SK-MEL-5 (cell line): Measurements from ENCODE around the gene AMBRA1. TPM values are rescaled to one million over a fixed set of nuclear protein-coding genes. Genes with fewer than 3 reads are reported as not detected.

ENCODE experiments used
- DNase-seq: peaks from one replicate; pipeline ENCODE4 v3.0.0-alpha.2; 2016; ENCODE audit warnings: low read depth, low spot score
- in situ Hi-C: cut with HindIII; loops from 2 replicates; pipeline ENCODE4 v1.10.0; 2016; ENCODE audit warnings: low sequenced_read_pairs, high pct_unique_total_duplicates, low pct_unique_long_range_greater_than_20kb
- total RNA-seq: library from RNA; depleted of rRNA; stranded (reverse); fragments of >200 nt; shearing (Covaris generic); gene quantifications from 2 replicates; pipeline ENCODE4 v1.2.3, GENCODE V29; 2014

Gene AMBRA1
- total RNA-seq, 1 experiment from 2014 or later, result 22.2 TPM

DNA sequence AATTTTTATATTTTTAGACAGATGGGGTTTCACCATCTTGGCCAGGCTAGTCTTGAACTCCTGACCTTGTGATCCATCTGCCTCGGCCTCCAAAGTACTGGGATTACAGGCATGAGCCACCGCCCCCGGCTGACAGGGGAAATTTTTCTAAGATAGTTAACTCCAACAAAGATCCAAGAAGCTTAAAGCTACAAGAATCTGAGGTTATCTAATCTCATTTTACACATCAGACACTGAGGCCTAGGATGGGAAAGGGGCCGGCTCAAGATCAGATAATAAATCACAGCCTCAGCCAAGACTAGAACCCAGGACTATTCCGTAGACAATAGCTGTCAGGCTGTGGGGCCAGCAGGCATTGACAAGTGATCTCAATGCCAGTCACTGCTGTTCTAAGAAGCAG lies 94.0 kb downstream of the AMBRA1 start:
- in situ Hi-C loops, result no loop called here
- DNase-seq, result no peak

DNA sequence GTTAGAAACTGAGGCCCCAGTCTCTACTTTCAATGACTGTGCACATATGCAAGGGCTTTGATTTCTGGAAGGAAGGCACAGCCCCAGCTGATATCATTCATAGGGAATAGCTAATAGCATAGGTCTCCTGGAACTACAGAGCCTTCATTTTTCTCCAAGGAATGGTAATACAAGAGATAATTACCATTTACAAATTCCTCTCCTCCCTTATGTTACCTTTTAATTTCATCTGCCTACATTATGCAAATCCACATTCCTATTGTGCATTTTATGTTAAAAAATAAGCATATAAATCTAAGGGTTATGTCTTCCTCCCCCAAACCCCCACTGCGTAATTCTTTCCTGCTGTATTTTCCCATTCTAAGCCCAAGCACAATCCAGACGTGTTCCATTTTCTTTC lies 94.9 kb downstream of the AMBRA1 start:
- in situ Hi-C loops, result no loop called here
- DNase-seq, result no peak

DNA sequence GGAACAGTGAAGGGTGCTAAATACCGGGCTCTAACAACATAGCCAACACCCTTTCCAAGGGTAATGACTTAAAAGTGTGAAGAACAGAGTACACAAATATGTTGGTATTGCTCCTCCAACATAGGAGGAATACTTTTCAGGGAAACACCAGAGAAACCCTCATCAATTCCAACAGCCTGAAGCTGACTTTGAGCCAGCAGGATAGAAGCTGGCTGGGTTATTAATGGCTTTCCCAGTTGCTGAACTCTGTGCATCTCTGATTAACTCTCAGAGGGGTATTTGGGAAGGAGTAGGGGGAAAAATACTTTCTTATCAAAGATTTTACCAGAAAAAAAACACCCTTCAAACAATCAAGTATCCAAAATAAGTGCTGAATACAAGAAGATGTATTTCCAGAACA lies 95.6 kb downstream of the AMBRA1 start:
- in situ Hi-C loops, result no loop called here

DNA sequence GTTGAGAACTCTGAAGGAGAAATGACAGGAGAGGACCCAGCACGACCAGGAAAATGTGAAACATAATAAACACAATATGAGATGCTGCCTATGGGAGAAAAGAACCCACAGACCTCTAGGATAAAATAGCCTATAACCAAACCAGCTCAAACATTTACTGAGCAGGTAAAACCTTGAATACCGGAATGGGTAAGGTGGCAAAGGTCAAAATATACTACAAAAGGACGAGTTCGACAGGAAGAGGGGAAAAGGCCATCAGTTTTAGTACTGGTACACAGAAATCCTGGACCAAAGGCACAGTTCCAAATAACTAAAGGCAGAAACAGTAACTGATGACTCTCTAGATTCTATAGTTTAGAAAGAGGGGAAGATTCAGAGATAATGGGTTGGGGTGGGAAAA lies 96.3 kb downstream of the AMBRA1 start:
- in situ Hi-C loops, result no loop called here
- DNase-seq, result no peak

More for the DNA sequence above, 95.6 kb downstream of the AMBRA1 start:
- no peak for DNase-seq

DNA sequence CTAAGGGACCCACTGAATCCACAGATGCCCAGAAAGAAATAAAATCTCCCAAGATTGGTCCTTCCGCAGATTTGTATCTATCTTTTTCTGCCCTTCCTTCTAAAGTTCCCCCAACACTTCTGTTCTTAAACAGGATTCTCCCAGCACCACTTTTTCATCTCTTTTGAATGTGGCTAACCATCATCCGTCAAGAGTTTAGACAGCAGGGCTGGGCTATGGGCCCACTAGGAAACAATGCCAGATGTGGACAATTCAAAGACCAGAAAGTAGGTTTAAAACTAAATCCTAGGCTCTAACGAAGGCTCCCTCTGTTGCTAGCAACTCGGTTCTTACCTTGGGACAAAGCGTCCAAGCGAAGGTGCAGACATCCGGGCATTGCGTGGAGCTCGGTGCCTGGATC lies 100.0 kb downstream of the AMBRA1 start:
- DNase-seq, result no peak
- in situ Hi-C loops, result no loop called here

DNA sequence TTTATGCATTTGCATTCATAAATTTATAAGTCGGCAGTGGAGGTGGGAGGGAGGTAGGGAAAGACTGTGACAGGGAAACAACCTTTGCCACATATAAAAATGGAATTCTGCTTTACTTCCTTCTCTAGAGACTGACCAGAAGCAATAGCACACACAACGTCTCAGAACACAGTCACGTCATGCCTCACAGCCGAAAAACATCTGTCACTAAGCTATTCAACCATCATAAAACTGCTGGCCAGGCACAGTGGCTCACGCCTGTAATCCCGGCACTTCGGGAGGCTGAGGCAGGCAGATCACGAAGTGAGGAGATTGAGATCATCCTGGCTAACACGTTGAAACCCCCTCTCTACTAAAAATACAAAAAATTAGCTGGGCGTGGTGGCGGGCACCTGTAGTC lies 101.3 kb downstream of the AMBRA1 start:
- no peak for DNase-seq
- in situ Hi-C loops, result no loop called here

DNA sequence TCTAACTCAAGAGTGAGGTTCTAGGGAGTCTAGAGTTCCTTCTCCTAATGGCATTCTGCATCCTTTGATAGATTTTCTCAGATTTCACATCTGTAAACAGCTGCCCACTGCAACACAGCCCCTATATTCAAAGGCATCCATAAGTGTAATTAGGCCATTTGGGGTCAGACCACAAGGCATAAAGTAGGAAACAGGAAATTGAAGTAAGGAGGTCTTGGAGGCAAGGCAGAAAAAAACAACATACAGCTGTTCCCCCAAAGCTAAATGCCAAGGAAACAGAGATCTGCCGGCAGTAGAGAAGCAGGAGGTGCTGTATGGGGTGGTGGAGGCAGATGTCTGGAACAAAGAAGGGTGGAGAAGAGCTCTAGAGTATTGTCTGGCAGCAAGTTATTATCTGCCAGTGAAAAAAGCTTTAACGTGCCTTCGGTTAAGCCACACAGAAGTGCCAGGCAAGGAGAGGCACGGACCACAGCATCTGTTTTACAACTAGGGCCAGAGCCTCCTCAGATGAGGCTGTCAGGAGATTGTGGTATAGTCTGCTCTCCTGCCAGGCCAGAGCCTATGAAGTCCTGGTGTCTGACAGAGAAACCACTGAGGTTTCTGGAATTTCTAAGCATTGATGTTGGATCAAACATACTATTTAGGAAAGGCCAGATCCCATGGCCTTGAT lies 102.0 kb downstream of the AMBRA1 start:
- in situ Hi-C loops, result no loop called here
- DNase-seq, result no peak

DNA sequence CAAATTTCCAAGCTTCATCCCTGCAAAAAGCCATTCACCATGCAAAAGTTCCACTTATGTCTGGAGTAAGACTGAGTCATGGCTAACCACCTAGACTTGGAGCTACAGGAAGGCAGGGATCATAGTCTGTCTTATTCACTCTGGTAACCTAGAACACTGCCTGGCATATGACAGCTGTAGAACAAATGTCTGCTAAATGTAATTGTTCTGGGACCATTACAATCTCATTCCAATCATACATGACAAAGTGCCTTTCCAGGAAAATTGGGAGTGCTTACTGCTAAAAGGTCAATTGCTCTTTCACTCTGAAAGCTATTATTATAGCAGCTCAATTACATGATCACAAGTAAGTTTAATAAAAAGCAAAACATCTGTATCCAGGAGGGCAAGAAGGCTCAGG lies 103.2 kb downstream of the AMBRA1 start:
- in situ Hi-C loops, result no loop called here
- no peak for DNase-seq

DNA sequence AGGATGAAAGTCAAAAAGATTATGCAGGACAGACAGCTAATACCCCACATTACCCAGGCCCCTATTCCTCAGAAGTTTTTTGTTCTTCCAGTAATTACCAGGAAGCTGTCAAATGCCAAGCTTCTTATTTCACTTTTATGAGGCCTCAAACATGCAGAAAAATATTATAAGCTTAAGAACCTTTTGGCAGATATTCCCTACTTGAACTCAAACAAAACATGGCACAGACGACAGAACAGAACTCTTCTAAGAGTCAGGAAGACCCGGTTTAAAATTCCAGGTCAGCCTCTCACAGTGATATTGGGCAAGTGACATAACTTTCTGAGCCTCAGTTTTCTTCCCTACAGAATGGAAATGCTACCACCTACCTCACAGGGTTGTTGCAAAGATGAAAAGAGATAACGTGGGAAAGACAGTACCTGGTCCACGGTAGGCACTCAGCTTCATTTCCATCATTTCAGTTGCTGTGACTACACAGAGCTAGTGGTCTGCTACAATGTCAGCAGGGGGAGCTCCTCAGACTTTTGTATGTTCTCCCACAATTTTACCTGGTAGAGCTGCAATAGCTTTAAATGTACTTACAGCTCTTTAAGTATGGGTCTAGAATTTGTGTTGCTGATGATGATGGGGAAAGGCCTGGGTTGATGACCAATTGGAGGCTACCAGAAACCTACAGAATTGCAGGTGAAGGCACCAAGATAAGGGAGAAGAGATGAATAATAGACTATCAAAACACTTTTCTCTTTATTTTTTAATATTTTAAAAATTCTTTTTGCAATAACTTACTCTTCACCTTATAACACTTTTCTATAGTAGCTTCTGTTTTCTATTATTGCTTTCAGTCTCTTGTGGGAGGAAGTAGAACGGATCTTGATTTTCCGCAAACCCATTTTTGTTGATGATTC lies 103.9 kb downstream of the AMBRA1 start:
- in situ Hi-C loops, result no loop called here
- DNase-seq, result peak; percentile 71

DNA sequence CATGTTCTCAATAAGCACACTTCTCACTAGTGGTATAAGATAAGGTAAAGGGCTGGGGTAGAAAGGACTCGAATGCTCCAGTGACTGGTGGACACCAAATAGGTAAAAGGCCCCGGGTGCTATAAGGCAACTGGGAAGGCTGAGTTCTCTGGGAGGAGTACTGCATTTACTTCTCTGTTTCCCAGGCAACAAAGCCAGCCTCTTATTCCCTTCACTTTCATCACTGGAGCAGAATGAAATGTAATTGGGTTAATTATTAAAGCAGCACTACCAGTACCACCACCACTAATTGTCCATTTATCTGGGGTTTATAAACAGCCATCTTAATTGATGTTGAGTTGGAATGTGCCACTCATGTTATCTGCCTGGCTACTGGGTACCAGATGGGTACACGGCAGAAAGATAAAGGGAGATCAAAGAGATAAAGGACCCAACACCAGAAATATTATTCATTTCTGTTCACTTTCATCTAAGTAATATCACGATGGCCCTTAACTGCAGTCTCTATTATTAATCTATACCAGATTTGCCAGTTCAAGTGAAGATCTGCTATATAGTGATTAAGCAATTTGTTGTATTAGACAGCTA lies 107.9 kb downstream of the AMBRA1 start:
- in situ Hi-C loops, result no loop called here
- DNase-seq, result no peak

DNA sequence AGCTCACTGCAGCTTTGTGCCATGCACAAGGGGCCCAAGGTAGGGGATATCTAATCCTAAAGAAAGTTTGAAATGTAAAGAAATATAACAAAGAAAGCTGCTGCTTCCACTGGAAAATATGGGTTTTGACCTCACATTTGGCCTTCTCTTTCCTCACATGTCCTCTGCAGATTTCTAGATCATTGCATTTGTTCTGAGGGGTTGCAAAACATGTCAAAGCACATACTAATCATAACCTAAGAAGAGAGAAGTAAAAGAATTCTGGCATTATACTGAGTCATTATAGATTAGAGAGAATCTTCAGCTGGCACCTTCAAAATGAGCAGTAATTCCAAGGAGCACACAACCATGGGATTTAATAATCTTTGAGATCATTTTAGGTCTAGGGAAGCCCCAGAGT lies 109.7 kb downstream of the AMBRA1 start:
- in situ Hi-C loops, result no loop called here
- no peak for DNase-seq

DNA sequence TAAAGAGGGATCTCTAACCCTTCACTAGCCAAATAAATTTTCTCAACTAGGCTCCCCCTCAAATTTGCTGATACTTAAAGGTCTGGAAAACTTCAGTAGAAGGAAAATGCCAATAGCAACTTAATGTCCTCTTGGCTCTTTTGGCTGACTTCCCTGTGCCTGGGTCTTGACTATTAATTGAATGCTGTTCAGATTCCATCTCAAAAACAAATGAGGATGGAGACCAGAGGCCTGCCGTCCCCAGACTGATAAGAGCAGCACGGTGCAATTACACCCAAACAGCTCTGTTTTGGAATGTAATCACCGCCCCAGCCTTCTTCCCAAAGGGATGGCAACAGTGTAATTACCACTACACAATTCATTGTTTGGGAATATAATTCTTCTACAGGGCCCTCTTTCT lies 112.9 kb downstream of the AMBRA1 start:
- in situ Hi-C loops, result no loop called here
- DNase-seq, result no peak

DNA sequence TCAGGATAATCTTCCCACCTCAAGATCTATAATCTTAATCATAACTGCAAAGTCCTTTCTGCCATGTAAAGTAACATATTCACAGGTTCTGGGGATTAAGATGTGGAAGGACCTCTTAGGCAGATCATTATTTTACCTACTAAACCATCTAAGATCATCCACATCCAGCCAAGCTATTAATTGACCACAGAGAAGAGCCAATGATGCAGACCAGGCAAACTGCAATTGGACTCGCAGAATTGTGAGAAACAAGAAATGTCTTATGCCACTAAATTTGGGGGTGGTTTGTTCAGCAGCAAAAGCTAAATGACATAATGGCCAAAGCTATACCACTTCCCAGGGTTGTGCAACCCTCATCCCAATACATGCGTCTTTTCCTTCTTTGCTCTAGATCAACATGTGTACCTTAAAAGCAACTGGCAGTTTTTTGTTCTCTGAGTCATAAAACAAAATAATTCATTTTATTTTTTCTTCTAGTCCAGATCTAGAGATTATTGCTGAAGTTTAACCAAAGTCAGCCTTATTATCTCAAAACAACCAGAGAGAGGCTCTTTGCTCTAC lies 113.6 kb downstream of the AMBRA1 start:
- in situ Hi-C loops, result no loop called here
- DNase-seq, result no peak

DNA sequence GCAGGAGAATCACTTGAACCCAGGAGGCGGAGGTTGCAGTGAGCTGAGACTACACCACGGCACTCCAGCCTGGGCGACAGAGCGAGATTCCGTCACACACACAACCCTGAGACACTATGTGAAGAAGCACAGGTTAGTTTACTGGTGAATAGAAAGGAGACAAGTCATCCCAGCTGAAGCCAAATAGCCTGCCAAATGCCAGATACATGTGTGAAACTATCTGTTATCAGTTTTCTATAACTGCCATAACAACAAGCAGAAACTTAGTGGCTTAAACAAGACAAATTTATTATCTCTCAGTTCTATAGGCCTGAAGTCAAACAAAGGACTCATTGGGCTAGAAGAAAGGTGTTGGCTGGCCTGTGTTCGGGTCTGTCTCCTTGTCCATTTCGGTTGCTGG lies 114.2 kb downstream of the AMBRA1 start:
- no peak for DNase-seq
- in situ Hi-C loops, result no loop called here

DNA sequence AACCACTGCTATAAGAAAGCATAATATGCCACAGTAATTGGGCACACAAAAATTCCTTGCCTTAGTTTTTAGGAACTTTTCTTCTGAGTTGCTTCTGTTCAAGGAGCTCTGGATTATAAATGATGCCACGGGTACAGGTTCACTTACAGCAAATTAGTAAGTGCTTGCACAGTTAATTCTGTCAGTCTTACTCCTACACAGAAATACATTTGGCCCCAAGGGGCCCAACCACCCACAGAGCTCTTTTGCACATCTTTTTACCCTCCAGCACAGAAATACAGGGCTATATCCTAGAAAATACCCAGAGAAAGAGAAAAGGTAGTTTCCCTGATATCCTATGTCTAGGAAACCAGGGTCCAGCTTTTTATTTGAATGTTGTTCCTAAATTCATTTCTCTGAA lies 115.6 kb downstream of the AMBRA1 start:
- no peak for DNase-seq
- in situ Hi-C loops, result no loop called here

DNA sequence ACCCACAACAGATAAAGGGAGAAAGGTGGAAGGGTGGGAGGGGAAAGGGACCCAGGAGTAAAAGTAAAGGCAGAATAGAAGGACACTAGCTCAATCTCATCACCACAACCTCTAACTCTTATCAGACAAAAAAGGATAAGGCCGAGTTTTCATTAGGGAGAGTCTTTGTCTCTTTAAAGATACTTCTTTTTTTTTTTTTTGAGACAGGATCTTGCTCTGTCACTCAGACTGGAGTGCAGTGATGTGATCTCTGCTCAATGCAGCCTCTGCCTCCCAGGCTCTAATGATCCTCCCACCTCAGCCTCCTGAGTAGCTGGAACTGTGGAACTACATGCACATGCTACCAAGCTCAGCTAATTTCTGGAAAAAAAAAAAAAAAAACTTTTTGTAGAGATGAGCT lies 116.7 kb downstream of the AMBRA1 start:
- DNase-seq, result no peak
- in situ Hi-C loops, result no loop called here

DNA sequence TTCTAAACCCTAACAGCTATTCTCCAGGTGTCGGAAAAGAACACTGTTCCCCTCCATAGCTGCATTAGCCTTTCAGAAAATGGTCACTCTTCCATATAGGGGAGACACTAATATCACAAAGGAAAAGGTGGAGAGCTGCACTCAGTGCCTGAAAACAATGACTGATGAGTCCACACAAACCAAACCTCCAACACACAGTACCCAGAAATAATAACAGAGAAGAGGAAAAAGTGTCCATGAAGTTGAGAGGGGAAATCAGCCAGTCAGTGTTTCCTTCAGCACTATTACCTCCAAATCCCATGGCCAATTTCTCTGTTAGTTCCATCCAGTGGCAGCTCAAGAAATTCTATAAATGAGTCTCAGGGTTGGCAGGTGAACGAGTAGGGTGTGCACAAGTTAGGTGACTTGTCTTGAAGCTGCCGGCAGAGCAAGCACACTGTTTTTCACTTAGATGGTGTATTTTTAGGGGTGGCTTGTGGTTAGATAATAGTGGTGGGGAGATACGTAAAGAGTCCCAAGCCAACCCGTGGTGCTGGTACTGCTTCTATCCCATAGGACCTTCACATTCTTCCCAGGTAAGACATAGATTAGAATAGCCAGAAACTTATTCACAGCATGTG lies 117.8 kb downstream of the AMBRA1 start:
- in situ Hi-C loops, result no loop called here
- DNase-seq, result no peak
